Ishikawa (cell line): ENCODE data around the gene PDK1.

Source experiments
- CREB1 ChIP-seq: IDR thresholded peaks from 2 replicates; pipeline ENCODE4 v1.6.1; 2012; ENCODE audit warnings: low read depth
- EP300 ChIP-seq: IDR thresholded peaks from 2 replicates; pipeline ENCODE4 v1.6.1; 2012; ENCODE audit warnings: borderline replicate concordance
- MAX ChIP-seq: IDR thresholded peaks from 2 replicates; pipeline ENCODE4 v1.6.1; 2012
- NFIC ChIP-seq: IDR thresholded peaks from 2 replicates; pipeline ENCODE4 v1.6.1; 2012
- RAD21 ChIP-seq: IDR thresholded peaks from 2 replicates; pipeline ENCODE4 v1.6.1; 2012; ENCODE audit warnings: low read depth
- TAF1 ChIP-seq: IDR thresholded peaks from 2 replicates; pipeline ENCODE4 v1.6.1; 2012; ENCODE audit warnings: low read depth, mild to moderate bottlenecking
- TEAD4 ChIP-seq: IDR thresholded peaks from 2 replicates; pipeline ENCODE4 v1.6.1; 2012
- YY1 ChIP-seq: IDR thresholded peaks from 2 replicates; pipeline ENCODE4 v1.6.1; 2012; ENCODE audit warnings: low read depth
- ZBTB7A ChIP-seq: IDR thresholded peaks from 2 replicates; pipeline ENCODE4 v1.6.1; 2012; ENCODE audit warnings: low read depth
- TF ChIP-seq, protein P1 (sequence below): IDR thresholded peaks from 2 replicates; pipeline ENCODE4 v1.6.1; 2012; ENCODE audit warnings: low read depth, mild to moderate bottlenecking
- TF ChIP-seq, protein P2 (sequence below): IDR thresholded peaks from 2 replicates; pipeline ENCODE4 v1.6.1; 2012

DNA sequence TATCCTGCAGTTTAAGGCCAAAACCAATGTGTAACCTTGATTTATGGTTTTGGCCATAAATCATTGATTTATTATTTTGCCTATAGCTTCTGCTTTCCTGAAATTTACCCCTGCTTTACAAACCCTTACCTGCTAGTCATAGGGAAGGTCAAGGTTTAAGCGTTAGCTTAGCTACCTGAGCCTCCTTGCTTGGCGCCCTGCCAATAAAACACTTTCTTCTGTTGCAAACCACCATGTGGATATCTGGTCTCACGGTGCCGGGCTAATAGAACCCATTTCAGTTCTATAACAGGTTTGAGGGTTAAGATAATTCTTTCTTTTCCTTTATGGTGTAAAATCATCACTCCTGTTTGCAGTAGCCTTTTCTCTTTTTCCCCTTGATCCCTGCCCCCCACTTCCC lies 72.2 kb downstream of the PDK1 start:
- TF ChIP-seq MAX (no peak), RAD21 (no peak), YY1 (no peak), TAF1 (no peak), ZBTB7A (no peak), EP300 (no peak), TEAD4 (no peak), CREB1 (no peak), NFIC (0 out of 2 replicates have a peak, but pooled peaks have one; percentile 25)
- TF ChIP-seq, protein P1, sequence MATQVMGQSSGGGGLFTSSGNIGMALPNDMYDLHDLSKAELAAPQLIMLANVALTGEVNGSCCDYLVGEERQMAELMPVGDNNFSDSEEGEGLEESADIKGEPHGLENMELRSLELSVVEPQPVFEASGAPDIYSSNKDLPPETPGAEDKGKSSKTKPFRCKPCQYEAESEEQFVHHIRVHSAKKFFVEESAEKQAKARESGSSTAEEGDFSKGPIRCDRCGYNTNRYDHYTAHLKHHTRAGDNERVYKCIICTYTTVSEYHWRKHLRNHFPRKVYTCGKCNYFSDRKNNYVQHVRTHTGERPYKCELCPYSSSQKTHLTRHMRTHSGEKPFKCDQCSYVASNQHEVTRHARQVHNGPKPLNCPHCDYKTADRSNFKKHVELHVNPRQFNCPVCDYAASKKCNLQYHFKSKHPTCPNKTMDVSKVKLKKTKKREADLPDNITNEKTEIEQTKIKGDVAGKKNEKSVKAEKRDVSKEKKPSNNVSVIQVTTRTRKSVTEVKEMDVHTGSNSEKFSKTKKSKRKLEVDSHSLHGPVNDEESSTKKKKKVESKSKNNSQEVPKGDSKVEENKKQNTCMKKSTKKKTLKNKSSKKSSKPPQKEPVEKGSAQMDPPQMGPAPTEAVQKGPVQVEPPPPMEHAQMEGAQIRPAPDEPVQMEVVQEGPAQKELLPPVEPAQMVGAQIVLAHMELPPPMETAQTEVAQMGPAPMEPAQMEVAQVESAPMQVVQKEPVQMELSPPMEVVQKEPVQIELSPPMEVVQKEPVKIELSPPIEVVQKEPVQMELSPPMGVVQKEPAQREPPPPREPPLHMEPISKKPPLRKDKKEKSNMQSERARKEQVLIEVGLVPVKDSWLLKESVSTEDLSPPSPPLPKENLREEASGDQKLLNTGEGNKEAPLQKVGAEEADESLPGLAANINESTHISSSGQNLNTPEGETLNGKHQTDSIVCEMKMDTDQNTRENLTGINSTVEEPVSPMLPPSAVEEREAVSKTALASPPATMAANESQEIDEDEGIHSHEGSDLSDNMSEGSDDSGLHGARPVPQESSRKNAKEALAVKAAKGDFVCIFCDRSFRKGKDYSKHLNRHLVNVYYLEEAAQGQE, result no peak
- TF ChIP-seq, protein P2, sequence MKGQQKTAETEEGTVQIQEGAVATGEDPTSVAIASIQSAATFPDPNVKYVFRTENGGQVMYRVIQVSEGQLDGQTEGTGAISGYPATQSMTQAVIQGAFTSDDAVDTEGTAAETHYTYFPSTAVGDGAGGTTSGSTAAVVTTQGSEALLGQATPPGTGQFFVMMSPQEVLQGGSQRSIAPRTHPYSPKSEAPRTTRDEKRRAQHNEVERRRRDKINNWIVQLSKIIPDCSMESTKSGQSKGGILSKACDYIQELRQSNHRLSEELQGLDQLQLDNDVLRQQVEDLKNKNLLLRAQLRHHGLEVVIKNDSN, result no peak
